K562 (cell line): Measurements from ENCODE around the gene RCSD1. TPM values are rescaled to one million over a fixed set of nuclear protein-coding genes. Genes with fewer than 3 reads are reported as not detected.

Experiments used
- BHLHE40 ChIP-seq: IDR thresholded peaks from 2 replicates; pipeline ENCODE4 v1.6.1; 2011; ENCODE audit warnings: low read length, improper control_type of control experiment
- CREB3 ChIP-seq: fragments of 450-650 bp; conservative IDR thresholded peaks from 2 replicates; pipeline ENCODE4 v1.6.1; 2016; ENCODE audit warnings: missing genetic modification characterization, low read depth, mild to moderate bottlenecking, missing compliant biosample characterization, moderate library complexity
- HMGN3 ChIP-seq: IDR thresholded peaks from 2 replicates; pipeline ENCODE4 v1.6.1; 2011; ENCODE audit warnings: borderline replicate concordance, low read depth, mild to moderate bottlenecking, mixed read lengths, low read length; ENCODE audit not compliant: insufficient read length; ENCODE audit errors: extremely low read depth
- HSF4 ChIP-seq: fragments of 250-450 bp; sonication (Bioruptor Pico); IDR thresholded peaks from 2 replicates; pipeline ENCODE4 v2.1.2; 2022; ENCODE audit warnings: mild to moderate bottlenecking, moderate library complexity, borderline replicate concordance
- KDM1A ChIP-seq, 2 experiments: fragments of 450-650 bp; IDR thresholded peaks; 2 replicates each; pipeline ENCODE4 v1.6.1; 2016; ENCODE audit warnings: mild to moderate bottlenecking in 2 of 2
- KLF1 ChIP-seq: fragments of 450-650 bp; IDR thresholded peaks from 2 replicates; pipeline ENCODE4 v1.6.1; 2016; ENCODE audit warnings: missing genetic modification characterization, missing compliant biosample characterization
- MCM2 ChIP-seq: fragments of 450-650 bp; IDR thresholded peaks from 2 replicates; pipeline ENCODE4 v1.6.1; 2017; ENCODE audit warnings: low read depth, mild to moderate bottlenecking
- POLR2A ChIP-seq: fragments of 450-650 bp; conservative IDR thresholded peaks from 2 replicates; pipeline ENCODE4 v1.6.1; 2016
- SMARCA4 ChIP-seq: fragments of 450-650 bp; IDR thresholded peaks from 2 replicates; pipeline ENCODE4 v1.6.1; 2016
- SMARCA5 ChIP-seq: fragments of 450-650 bp; IDR thresholded peaks from 2 replicates; pipeline ENCODE4 v1.6.1; 2016
- SRF ChIP-seq, 2 experiments: fragments of 250-450, 450-650 bp in 1 of 2; sonication (Bioruptor Pico) in 1 of 2; sonication (generic) in 1 of 2; formaldehyde crosslinking; IDR thresholded peaks; 2 replicates each; pipeline versions ENCODE4 v1.5.0 to v1.5.1; 2020 to 2022; ENCODE audit warnings: mild to moderate bottlenecking in 1 of 2, missing genetic modification reagents in 1 of 2
- TBP ChIP-seq: optimal IDR thresholded peaks from 2 replicates; pipeline ENCODE3; 2011; ENCODE audit warnings: low read depth, low read length, improper control_type of control experiment
- VEZF1 ChIP-seq: fragments of 200-800 bp; sonication (Bioruptor generic); IDR thresholded peaks from 2 replicates; pipeline ENCODE4 v1.6.1; 2017; ENCODE audit warnings: missing genetic modification characterization, missing compliant biosample characterization
- polyA plus RNA-seq, 8 experiments: library from polyadenylated mRNA; depleted of rRNA in 4 of 8; stranded (reverse) in 5 of 8; unstranded in 3 of 8; fragments of >200 nt; fragmentation: Nextera tagmentation in 2 of 8; fragmentation: Illumina TruSeq in 1 of 8; extraction: Ambion mirVana in 2 of 8; extraction: Trizol in 1 of 8; gene quantifications; 2 replicates each; pipeline versions ENCODE4 v1.2.1 to v1.2.3, GENCODE V29; 2011 to 2014; ENCODE audit warnings: inconsistent platforms in 1 of 8, missing spikeins in 1 of 8
- total RNA-seq, 7 experiments: library from RNA; depleted of rRNA in 6 of 7; stranded (reverse); fragments of >200 nt in 6 of 7; fragmentation: Illumina TruSeq in 2 of 7; extraction: Trizol in 2 of 7; gene quantifications; 2 replicates each; pipeline versions ENCODE4 v1.2.1 to v1.2.3, GENCODE V29; 2011 to 2021; ENCODE audit warnings: low replicate concordance in 1 of 7
- TF ChIP-seq, protein P1 (sequence below): fragments of 450-650 bp; IDR thresholded peaks from 2 replicates; pipeline ENCODE4 v1.6.1; 2016; ENCODE audit warnings: mild to moderate bottlenecking, moderate library complexity

Gene RCSD1
- total and polyA plus RNA-seq, 9 of the 15 experiments (the other 6 are each of a cell fraction or from before 2014, with no cell fraction given) = 7.8 to 69.8 (median 45.3) TPM

DNA sequence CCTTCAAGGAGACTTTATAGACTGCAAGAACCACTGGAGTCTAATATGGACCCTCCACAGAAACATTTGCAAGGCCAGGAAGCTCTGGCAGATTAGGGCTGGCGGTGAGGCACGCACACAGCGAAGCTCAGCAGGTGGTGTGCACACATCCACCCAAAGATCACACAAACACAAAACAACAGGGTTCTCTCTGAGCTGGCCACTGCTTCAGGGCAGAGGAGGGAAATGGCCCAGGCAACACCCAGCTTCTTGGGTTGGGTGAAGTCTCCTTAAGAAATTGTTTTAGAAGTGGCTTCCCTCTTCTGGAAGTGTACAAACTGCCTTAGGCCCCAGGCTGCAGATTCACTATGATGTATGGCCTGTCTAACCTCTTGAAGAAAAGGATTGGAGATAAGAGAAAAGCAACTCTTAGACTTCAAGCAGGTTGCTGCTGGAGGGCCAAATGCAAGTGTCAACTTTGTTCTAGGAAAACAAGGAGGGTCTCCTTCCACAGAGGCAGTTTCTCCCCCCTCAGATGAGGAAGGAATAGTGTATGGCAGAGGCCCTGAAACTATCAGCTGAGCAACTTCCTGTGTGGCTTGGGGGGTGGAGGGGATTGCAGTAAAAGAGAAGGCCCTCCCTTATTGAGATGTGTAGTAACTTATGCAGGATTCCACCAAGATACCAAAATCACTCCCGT lies 2.0 kb downstream of the RCSD1 start (continued):
- TF ChIP-seq, protein P1, sequence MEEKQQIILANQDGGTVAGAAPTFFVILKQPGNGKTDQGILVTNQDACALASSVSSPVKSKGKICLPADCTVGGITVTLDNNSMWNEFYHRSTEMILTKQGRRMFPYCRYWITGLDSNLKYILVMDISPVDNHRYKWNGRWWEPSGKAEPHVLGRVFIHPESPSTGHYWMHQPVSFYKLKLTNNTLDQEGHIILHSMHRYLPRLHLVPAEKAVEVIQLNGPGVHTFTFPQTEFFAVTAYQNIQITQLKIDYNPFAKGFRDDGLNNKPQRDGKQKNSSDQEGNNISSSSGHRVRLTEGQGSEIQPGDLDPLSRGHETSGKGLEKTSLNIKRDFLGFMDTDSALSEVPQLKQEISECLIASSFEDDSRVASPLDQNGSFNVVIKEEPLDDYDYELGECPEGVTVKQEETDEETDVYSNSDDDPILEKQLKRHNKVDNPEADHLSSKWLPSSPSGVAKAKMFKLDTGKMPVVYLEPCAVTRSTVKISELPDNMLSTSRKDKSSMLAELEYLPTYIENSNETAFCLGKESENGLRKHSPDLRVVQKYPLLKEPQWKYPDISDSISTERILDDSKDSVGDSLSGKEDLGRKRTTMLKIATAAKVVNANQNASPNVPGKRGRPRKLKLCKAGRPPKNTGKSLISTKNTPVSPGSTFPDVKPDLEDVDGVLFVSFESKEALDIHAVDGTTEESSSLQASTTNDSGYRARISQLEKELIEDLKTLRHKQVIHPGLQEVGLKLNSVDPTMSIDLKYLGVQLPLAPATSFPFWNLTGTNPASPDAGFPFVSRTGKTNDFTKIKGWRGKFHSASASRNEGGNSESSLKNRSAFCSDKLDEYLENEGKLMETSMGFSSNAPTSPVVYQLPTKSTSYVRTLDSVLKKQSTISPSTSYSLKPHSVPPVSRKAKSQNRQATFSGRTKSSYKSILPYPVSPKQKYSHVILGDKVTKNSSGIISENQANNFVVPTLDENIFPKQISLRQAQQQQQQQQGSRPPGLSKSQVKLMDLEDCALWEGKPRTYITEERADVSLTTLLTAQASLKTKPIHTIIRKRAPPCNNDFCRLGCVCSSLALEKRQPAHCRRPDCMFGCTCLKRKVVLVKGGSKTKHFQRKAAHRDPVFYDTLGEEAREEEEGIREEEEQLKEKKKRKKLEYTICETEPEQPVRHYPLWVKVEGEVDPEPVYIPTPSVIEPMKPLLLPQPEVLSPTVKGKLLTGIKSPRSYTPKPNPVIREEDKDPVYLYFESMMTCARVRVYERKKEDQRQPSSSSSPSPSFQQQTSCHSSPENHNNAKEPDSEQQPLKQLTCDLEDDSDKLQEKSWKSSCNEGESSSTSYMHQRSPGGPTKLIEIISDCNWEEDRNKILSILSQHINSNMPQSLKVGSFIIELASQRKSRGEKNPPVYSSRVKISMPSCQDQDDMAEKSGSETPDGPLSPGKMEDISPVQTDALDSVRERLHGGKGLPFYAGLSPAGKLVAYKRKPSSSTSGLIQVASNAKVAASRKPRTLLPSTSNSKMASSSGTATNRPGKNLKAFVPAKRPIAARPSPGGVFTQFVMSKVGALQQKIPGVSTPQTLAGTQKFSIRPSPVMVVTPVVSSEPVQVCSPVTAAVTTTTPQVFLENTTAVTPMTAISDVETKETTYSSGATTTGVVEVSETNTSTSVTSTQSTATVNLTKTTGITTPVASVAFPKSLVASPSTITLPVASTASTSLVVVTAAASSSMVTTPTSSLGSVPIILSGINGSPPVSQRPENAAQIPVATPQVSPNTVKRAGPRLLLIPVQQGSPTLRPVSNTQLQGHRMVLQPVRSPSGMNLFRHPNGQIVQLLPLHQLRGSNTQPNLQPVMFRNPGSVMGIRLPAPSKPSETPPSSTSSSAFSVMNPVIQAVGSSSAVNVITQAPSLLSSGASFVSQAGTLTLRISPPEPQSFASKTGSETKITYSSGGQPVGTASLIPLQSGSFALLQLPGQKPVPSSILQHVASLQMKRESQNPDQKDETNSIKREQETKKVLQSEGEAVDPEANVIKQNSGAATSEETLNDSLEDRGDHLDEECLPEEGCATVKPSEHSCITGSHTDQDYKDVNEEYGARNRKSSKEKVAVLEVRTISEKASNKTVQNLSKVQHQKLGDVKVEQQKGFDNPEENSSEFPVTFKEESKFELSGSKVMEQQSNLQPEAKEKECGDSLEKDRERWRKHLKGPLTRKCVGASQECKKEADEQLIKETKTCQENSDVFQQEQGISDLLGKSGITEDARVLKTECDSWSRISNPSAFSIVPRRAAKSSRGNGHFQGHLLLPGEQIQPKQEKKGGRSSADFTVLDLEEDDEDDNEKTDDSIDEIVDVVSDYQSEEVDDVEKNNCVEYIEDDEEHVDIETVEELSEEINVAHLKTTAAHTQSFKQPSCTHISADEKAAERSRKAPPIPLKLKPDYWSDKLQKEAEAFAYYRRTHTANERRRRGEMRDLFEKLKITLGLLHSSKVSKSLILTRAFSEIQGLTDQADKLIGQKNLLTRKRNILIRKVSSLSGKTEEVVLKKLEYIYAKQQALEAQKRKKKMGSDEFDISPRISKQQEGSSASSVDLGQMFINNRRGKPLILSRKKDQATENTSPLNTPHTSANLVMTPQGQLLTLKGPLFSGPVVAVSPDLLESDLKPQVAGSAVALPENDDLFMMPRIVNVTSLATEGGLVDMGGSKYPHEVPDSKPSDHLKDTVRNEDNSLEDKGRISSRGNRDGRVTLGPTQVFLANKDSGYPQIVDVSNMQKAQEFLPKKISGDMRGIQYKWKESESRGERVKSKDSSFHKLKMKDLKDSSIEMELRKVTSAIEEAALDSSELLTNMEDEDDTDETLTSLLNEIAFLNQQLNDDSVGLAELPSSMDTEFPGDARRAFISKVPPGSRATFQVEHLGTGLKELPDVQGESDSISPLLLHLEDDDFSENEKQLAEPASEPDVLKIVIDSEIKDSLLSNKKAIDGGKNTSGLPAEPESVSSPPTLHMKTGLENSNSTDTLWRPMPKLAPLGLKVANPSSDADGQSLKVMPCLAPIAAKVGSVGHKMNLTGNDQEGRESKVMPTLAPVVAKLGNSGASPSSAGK = peak; percentile 97
- TF ChIP-seq KLF1 (tag) (no peak), TBP (peak; percentile 46), SMARCA4 (0 out of 2 replicates have a peak, but pooled peaks have one; percentile 33), POLR2A (0 out of 2 replicates have a peak, but pooled peaks have one; percentile 25), CREB3 (tag) (peak; percentile 48; the same call in 1 of the 2 replicates), HSF4 (CRISPR knock-in tag) (no peak), MCM2 (no peak), KDM1A (IDR thresholded peaks at IDR 0.05) (peak; percentile 50 to 60; a peak in 1 of 4 replicates), SMARCA5 (no peak), VEZF1 (CRISPR knock-in tag) (peak; percentile 38), SRF (CRISPR knock-in tag; IDR thresholded peaks at IDR 0.05) (no peak), HMGN3 (no peak), BHLHE40 (0 out of 2 replicates have a peak, but pooled peaks have one; percentile 6)
